ENCODE measurements around the gene ZNF385A. TPM values are rescaled to one million over a fixed set of nuclear protein-coding genes. Genes with fewer than 3 reads are reported as not detected.

The ZNF385A gene
- total RNA-seq, 1 donor from 2014 or later, result 15.6 TPM

GRCh38 chr12:54368709-54369596 lies 15.6 kb downstream of the ZNF385A start:
- TF ChIP-seq, protein P1, sequence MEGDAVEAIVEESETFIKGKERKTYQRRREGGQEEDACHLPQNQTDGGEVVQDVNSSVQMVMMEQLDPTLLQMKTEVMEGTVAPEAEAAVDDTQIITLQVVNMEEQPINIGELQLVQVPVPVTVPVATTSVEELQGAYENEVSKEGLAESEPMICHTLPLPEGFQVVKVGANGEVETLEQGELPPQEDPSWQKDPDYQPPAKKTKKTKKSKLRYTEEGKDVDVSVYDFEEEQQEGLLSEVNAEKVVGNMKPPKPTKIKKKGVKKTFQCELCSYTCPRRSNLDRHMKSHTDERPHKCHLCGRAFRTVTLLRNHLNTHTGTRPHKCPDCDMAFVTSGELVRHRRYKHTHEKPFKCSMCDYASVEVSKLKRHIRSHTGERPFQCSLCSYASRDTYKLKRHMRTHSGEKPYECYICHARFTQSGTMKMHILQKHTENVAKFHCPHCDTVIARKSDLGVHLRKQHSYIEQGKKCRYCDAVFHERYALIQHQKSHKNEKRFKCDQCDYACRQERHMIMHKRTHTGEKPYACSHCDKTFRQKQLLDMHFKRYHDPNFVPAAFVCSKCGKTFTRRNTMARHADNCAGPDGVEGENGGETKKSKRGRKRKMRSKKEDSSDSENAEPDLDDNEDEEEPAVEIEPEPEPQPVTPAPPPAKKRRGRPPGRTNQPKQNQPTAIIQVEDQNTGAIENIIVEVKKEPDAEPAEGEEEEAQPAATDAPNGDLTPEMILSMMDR (IDR thresholded peaks at IDR 0.05; ENCODE audit: unreplicated experiment), result peak; percentile 71
- Mint-ChIP-seq H3K4me1 (ENCODE audit: unreplicated experiment) (peaks cover 59% of the 10 kb centered on the region), H3K27ac (ENCODE audit: unreplicated experiment) (peak overlapping the region; percentile 81), H3K4me3 (ENCODE audit: unreplicated experiment) (peak overlapping the region; percentile 76), H3K36me3 (ENCODE audit: low read depth, unreplicated experiment) (peaks cover 6% of the 10 kb centered on the region), H3K27me3 (ENCODE audit: unreplicated experiment) (peaks cover 12% of the 10 kb centered on the region), H3K9me3 (ENCODE audit: unreplicated experiment) (no peaks in the 10 kb centered on the region)
- peak; percentile 93 for DNase-seq (ENCODE audit: low spot score)

- H3K4me1 Mint-ChIP-seq (ENCODE audit: unreplicated experiment), result peaks cover 54% of the 10 kb centered on the region
- no peak overlapping the region for H3K4me3 Mint-ChIP-seq (ENCODE audit: unreplicated experiment)
- H3K36me3 Mint-ChIP-seq (ENCODE audit: low read depth, unreplicated experiment), result peaks cover 3% of the 10 kb centered on the region
- peaks cover 12% of the 10 kb centered on the region for H3K27me3 Mint-ChIP-seq (ENCODE audit: unreplicated experiment)
- TF ChIP-seq, protein P1 (IDR thresholded peaks at IDR 0.05; ENCODE audit: unreplicated experiment), result no peak
- H3K27ac Mint-ChIP-seq (ENCODE audit: unreplicated experiment), result peak overlapping the region; percentile 68
- H3K9me3 Mint-ChIP-seq (ENCODE audit: unreplicated experiment), result no peaks in the 10 kb centered on the region
- no peak for DNase-seq (ENCODE audit: low spot score)
These were observed 16.4 kb downstream of the ZNF385A start for GRCh38 chr12:54368025-54368708.

DNA sequence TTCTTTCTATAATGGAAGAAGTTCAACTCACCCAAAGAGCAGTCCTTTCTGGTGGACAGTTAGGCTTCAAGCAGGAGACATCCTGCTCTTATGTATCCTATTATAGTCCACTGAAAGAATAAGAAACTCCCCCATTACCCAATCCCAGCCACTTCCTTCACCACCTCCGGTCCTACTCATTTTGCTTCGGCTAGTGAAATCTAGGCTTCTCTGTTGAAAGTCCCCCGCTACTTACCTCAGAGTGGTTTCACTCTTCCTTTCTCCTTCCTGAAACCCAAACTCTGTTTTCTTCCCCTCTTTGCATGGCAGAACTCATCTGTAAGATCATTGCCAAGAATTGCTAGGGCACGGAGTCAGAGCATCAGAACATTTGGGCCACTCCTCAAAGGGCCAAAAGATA lies 20.1 kb downstream of the ZNF385A start, which contains the start of gene GPR84:
Gene GPR84, minus strand, starts transcription at position 74 of the 400 bp plus-strand sequence. CDS start 635 bp downstream, outside the sequence.
- Mint-ChIP-seq H3K9me3 (ENCODE audit: unreplicated experiment) (no peaks in the 10 kb centered on the region), H3K36me3 (ENCODE audit: low read depth, unreplicated experiment) (no peaks in the 10 kb centered on the region), H3K27me3 (ENCODE audit: unreplicated experiment) (peaks cover 7% of the 10 kb centered on the region), H3K27ac (ENCODE audit: unreplicated experiment) (no peak within 1 kb of the TSS), H3K4me1 (ENCODE audit: unreplicated experiment) (peaks cover 43% of the 10 kb centered on the region), H3K4me3 (ENCODE audit: unreplicated experiment) (no peak within 1 kb of the TSS)
- TF ChIP-seq, protein P1 (IDR thresholded peaks at IDR 0.05; ENCODE audit: unreplicated experiment), result no peak
- no peak for DNase-seq (ENCODE audit: low spot score)

GRCh38 chr12:54363618-54364017 lies 20.9 kb downstream of the ZNF385A start:
- Mint-ChIP-seq H3K27me3 (ENCODE audit: unreplicated experiment) (peaks cover 4% of the 10 kb centered on the region), H3K4me1 (ENCODE audit: unreplicated experiment) (peaks cover 35% of the 10 kb centered on the region), H3K4me3 (ENCODE audit: unreplicated experiment) (no peak overlapping the region), H3K27ac (ENCODE audit: unreplicated experiment) (no peak overlapping the region), H3K9me3 (ENCODE audit: unreplicated experiment) (no peaks in the 10 kb centered on the region), H3K36me3 (ENCODE audit: low read depth, unreplicated experiment) (no peaks in the 10 kb centered on the region)
- DNase-seq (ENCODE audit: low spot score), result no peak
- TF ChIP-seq, protein P1 (IDR thresholded peaks at IDR 0.05; ENCODE audit: unreplicated experiment), result no peak
